Kidney epithelial cell (primary cell): ENCODE data around the gene G6PC2. TPM values are rescaled to one million over a fixed set of nuclear protein-coding genes. Genes with fewer than 3 reads are reported as not detected.
"Not testable (repeated sequence)": the region's sequence is repeated elsewhere in the genome, so short reads cannot be mapped to it uniquely, and the experiment has no call there.

Experiments
- DNase-seq: peaks from one replicate; pipeline ENCODE4 v3.0.0-alpha.2; 2010; ENCODE audit warnings: low read depth
- H3K27me3 ChIP-seq: 2 replicates; pipeline ENCODE4 v1.6.0; 2011; ENCODE audit warnings: low read length; ENCODE audit not compliant: control insufficient read depth, insufficient read depth
- H3K36me3 ChIP-seq: 2 replicates; pipeline ENCODE4 v1.5.1; 2011; ENCODE audit warnings: low read length; ENCODE audit not compliant: control insufficient read depth, insufficient read depth
- H3K4me3 ChIP-seq: 2 replicates; pipeline ENCODE4 v1.5.1; 2011; ENCODE audit warnings: low read depth, mild to moderate bottlenecking, control low read depth, low read length
- total RNA-seq: library from RNA; depleted of rRNA; stranded (reverse); fragments of >200 nt; gene quantifications from 2 replicates; pipeline ENCODE4 v1.2.3, GENCODE V29; 2015
- TF ChIP-seq, protein P1 (sequence below): IDR thresholded peaks from 2 replicates; pipeline ENCODE4 v1.5.1; 2011; ENCODE audit warnings: mild to moderate bottlenecking, moderate library complexity, low read length, control low read depth, inconsistent platforms; ENCODE audit not compliant: insufficient read depth, poor library complexity, severe bottlenecking

G6PC2 gene
- total RNA-seq, 1 donor from 2014 or later, result not detected

DNA sequence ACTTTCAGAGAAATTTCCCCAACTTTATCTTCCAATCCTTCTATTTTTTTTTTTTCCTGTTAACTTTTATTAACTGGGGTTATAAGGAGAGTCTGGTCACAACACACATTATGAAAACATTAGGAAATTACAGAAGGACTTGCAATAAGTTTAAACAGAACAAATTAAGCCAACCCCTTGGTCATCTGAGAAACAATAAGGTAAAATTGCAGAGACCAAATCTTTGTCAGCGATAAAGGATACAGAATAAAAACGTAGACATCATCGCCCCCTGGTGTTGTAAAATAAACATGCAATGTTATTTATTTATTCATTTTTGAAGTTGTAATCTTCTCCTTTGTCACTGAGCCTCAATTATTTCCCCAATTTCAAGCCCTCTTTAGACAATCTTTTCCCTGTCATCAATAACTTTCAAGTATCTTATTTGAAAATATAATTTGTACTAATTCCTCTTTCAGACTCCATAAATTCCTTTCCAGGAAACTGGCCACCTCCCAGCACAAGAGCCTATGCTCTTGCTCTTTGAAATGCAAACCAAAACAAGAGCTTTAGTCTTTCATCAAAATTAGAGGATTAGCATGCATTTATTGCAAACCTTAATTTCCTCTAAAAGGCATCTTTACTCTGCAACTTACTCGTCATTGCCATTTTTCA, 19.5 kb downstream of the G6PC2 start:
- TF ChIP-seq, protein P1, sequence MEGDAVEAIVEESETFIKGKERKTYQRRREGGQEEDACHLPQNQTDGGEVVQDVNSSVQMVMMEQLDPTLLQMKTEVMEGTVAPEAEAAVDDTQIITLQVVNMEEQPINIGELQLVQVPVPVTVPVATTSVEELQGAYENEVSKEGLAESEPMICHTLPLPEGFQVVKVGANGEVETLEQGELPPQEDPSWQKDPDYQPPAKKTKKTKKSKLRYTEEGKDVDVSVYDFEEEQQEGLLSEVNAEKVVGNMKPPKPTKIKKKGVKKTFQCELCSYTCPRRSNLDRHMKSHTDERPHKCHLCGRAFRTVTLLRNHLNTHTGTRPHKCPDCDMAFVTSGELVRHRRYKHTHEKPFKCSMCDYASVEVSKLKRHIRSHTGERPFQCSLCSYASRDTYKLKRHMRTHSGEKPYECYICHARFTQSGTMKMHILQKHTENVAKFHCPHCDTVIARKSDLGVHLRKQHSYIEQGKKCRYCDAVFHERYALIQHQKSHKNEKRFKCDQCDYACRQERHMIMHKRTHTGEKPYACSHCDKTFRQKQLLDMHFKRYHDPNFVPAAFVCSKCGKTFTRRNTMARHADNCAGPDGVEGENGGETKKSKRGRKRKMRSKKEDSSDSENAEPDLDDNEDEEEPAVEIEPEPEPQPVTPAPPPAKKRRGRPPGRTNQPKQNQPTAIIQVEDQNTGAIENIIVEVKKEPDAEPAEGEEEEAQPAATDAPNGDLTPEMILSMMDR, result peak; percentile 35
- no peaks in the 10 kb centered on the region for H3K36me3 ChIP-seq
- H3K4me3 ChIP-seq, result no peak overlapping the region
- DNase-seq, result no peak
- H3K27me3 ChIP-seq, result no peaks in the 10 kb centered on the region

- H3K36me3 ChIP-seq, result no peaks in the 10 kb centered on the region
- DNase-seq, result no peak
- H3K27me3 ChIP-seq, result no peaks in the 10 kb centered on the region
- no peak overlapping the region for H3K4me3 ChIP-seq
- TF ChIP-seq, protein P1, result no peak
Measured at GRCh38 chr2:168926621-168927386, 25.7 kb downstream of the G6PC2 start.

DNA sequence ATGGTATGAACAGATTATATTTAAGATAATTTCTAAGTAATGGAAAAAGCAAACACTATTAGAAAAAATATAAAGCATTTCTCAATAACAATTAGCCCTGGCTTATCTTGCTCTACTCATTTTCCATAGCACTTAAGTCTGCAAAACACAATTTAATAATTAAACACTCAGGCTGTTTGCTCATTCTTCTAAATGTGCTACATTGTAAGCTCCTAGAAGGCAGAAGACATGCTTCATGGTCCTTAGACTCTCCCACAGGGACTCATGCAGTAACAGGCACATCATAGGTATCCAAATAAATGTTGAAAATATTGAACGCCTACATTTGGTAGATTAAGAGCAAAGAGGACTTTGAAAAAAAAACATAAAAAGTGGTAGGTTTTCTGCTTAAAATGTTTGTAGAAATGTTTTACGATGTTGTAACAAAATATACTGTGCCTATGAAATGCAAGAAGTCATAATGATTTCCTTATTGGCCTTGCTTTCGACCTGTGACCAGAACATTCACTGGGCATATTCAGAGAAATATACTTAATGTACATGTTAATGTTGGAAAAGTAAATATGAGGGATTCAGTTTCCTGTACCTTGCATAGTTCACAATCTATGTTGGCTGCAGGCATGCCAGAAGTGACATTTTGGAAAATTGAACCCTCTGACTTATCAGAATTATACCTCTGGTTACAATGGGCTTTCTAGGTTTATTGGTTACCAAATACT, 27.2 kb downstream of the G6PC2 start:
- no peaks in the 10 kb centered on the region for H3K27me3 ChIP-seq
- H3K4me3 ChIP-seq, result no peak overlapping the region
- no peaks in the 10 kb centered on the region for H3K36me3 ChIP-seq
- TF ChIP-seq, protein P1, result no peak
- DNase-seq, result no peak

DNA sequence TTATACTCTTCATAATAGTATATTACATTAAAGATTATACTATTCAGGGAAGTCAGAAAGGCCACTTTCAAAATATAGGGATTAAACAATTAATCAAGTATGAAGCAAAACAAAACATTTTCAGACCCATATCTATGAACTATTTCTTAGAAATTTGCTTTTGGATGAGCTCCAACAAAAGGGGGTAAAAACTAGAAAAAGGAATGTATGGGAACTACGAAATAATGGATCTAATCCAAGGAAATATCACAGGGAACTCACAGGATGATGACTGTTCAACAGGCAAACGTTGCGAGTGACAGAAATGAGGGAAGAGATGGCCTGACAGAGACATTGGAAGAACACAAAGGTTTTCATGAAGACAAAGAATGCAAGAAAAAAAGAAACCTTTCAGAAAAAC, 27.9 kb downstream of the G6PC2 start:
- TF ChIP-seq, protein P1, result no peak
- H3K27me3 ChIP-seq, result no peaks in the 10 kb centered on the region

DNA sequence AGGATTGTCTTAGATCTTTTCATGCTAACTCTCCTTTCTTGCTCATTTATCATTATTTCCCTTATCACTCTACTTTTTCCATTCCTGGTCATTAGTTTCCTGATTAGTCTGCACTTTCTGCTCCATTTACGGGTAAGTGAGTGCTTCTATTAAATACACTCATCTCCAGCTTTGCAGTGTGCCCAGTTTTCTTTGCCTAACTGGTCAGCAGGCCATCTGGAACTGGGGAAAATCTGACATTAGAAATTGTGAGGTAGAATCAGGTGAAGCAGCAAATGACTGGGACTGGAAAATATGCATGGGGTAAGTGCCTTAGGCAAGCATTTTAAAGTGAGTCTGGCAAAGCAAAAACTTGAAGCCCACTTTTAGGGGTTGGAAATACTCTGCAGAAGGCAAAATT, 29.2 kb downstream of the G6PC2 start:
- no peak for DNase-seq
- Histone ChIP-seq H3K27me3 (no peaks in the 10 kb centered on the region), H3K4me3 (no peak overlapping the region), H3K36me3 (no peaks in the 10 kb centered on the region)
- TF ChIP-seq, protein P1, result no peak

More for the DNA sequence above, 27.9 kb downstream of the G6PC2 start:
- Histone ChIP-seq H3K36me3 (no peaks in the 10 kb centered on the region), H3K4me3 (no peak overlapping the region)
- no peak for DNase-seq

- not testable (repeated sequence) for H3K27me3 ChIP-seq, DNase-seq, H3K36me3 ChIP-seq, H3K4me3 ChIP-seq
Measured at GRCh38 chr2:168932174-168932573, 31.1 kb downstream of the G6PC2 start.
